ENCODE measurements around the gene PARK7.

PARK7 gene

GRCh38 chr1:8011016-8011415 is 49.5 kb downstream of the PARK7 start:
- DNase-seq = peak; percentile 28

- DNase-seq = no peak
Observed at GRCh38 chr1:8011923-8012858, 50.7 kb downstream of the PARK7 start.

- no peak for DNase-seq
Observed at GRCh38 chr1:8012955-8013354, 51.4 kb downstream of the PARK7 start.

DNA sequence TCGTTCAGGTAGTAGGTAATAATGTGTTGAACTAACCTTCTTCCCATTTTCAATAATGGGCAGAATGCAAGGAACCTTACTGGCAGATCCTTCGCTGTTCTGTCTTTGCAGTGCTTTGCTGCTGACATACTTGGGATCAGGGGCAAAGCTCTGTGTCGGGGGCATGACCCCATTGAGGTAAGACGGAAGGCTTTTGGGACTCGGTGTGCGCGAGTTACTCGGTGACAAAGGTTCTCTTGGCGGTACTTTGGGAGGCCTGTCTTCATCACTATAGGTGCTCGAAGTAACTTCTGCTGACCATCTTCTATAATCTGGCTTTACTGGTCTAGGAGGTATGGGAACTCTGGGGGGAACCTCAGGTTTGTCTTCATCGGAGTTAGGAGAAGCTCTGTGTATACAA is 51.9 kb downstream of the PARK7 start:
- no peak for DNase-seq

DNA sequence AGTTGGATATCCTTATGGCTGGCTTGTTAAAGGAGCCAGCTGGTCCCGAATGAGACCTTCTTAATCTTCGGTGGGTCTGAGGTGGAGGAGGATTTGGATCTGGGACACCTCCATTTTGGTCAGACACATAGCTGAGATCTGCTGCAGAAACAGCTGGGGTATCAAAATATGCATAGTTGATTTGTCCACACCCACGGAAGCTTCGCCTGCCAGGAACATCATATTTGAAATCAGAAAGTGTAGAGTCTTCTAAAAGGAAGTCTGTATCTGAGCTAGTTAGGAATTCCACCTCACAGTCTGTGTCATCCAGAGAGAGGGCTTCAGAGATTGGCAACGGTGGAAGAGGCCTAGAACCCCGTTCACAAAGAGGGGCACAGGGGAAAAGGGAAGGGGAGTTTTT is 52.3 kb downstream of the PARK7 start:
- no peak for DNase-seq

DNA sequence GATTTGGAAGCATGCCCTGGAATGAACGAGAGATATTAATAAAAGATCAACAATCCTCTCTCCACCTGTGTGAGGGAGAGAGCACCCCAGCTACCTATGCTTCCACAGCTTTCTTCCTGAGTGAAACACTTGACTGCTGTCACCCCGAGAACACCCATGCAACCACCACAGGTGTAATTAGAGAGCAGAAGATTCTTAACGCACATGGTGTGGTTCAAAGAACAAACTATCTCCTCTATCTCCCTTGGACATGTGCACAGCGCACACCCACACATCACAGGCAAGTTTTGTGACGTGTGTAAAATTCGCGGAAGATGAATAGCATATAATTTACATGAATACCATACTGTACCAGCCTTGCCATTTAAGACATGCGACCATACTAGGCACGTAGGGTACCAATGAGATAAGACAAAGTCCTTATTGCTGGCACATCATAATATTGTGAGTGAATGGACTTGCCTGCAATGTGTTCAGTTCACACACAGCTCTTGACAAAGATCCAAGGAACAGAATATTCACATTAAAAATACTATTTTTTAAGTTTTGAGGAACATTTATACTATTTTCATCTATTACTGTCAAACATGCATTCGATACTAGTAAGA is 53.0 kb downstream of the PARK7 start:
- no peak for DNase-seq

DNA sequence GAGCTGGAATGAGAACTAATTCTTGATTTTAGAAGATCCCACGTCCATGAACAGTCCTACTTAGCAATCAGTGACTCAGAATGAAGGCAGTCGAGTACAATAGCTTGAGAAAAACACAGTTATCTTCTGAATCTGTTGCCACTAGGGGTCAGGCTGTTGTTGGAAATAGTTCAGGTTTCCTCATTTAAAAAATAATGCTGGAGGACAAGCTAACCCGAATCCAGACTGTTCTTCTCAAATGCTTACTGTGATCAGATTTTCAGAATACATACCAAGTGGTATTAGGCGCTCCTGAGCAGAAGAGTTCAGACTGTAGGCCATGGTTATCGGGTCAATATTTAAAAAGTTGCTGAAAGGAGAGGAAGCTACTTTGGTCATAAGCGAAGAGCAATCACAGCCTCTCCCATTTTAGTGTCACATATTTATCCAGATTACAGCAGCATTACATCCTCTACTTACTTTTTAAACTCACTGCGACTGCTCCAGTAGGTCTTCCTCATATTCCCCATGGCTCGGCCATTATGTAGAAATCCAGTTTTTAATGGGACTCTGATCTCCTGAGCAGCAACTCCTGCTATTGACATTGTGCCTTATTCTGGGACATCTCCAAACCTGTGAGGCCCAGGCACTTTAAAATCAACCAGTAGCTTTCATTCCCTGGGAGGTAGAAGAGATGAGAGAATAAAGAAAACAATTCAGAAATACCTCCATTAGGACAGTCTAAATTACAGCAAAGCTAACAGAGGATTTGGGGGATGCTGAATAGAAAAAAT is 53.7 kb downstream of the PARK7 start:
- peak; percentile 53 for DNase-seq

GRCh38 chr1:8015809-8016165 is 54.3 kb downstream of the PARK7 start:
- DNase-seq = no peak

- no peak for DNase-seq
Observed at GRCh38 chr1:8016210-8016894, 54.8 kb downstream of the PARK7 start.

- no peak for DNase-seq
Observed at GRCh38 chr1:8016895-8017241, 55.4 kb downstream of the PARK7 start.

DNA sequence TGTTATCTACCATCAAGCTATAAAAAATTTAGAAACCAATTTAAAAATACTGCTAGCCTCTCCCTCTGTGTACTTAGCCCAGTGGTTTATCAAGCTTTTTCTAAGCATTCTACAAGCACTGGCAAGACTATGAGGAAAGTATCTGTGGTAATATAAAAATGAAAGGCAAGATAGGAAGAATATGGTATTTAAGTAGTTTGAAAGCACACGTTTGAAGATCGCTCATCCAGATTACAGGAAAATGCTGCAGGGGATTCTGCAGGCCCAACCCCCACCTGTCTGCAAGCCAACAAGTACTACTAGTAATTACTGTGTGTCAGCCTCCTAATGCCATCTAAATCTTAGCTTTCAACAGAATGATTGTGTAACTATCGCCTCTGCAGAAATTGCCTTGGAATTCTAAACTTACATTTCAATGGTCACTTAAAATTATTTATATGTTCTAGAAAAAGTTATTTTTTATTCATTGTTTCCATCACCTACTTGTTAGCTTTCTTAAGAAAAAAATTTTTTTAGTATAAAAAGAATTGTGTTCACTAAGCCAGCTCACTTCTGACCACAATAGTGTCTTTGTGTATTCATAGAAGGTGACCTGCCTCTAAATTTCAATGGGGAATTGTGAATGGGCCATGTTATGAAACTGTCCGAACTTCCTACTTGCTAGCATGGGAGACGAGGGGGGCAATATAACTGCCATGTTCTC is 56.1 kb downstream of the PARK7 start:
- DNase-seq = no peak

GRCh38 chr1:8018492-8019228 is 57.1 kb downstream of the PARK7 start:
- no peak for DNase-seq

DNA sequence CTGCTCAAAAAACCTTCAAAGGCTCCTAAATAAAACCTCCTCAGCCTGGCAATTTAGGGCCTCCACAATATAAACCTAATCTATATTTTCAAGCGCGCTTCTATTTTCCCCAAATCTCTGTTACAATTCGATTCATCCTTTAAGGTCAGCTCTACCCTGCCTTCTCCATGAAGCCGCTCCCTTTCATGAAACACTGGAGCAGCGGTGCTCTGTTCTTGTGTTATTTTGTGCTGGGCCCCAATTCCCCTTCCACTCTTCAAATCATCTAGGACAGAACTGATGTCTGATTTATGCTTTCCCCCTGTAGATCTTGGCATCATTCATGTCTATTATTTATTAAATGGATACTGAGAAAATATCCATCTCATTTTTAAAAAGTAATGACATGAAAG is 57.7 kb downstream of the PARK7 start:
- DNase-seq = no peak

DNA sequence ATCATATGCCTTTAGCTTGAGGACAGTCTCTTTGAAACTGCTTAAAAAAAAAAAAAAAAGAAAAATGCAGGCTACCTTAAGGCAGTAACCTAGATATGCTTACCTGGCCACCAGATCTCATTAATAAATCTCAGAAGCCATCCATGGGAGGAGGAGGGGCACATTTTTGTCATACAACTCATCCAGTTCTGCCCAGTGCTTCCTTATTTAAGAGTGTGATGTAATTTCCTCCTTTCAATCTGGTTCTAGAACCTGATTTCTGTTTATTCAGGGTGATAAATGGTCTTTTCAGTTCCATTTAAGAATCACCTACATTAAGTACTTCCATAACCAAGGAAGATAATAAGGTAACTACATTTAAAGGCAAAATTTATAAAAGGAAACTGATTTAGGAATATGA is 58.5 kb downstream of the PARK7 start:
- DNase-seq = no peak

GRCh38 chr1:8021676-8022266 is 60.3 kb downstream of the PARK7 start:
- no peak for DNase-seq

- DNase-seq = no peak
Observed at GRCh38 chr1:8022395-8023286, 61.1 kb downstream of the PARK7 start.

DNA sequence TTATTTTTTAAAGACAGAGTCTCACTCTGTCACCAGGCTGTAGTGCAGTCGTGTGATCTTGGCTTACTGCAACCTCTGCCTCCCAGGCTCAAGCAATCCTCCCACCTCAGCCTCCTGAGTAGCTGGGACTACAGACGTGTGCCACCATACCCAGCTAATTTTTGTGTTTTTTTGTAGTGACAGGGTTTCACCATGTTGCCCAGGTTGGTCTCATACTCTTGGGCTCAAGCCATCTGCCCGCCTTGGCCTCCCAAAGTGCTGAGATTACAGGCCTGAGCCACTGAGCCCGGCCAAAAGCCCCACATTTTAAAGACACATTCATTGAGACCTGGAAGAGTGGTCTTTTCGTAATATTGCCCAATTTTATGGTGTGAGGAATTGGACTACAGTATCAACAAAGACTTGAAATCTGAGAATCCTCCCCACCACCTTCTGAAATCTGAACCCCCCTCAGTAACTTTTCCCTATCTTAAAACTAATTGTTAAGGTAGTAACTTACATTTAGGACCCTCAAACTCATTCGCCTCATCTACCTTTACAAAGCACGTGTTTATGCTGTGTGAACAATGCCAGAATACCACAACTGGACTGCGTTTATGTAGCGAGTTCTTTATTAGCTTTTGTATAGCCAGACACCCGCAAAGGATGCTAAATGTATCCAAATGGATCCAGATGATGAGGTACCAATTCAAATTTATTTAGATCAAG is 61.9 kb downstream of the PARK7 start:
- no peak for DNase-seq

DNA sequence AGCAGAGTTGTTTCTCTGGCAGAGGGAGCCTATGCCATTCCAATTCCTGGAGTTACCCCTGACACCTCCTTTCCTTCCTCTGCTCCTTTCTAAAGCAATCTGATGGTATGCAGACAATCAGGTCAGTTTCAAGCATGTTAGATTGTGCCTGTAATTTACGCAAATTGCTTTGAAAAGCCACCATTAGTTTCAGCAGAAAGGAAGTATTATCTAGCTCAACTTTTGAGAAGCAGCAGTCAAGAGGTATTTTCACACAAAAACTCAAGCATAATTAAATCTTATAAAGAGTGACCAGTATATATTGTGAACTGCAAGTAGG is 62.4 kb downstream of the PARK7 start:
- no peak for DNase-seq

GRCh38 chr1:8024329-8024728 is 62.8 kb downstream of the PARK7 start:
- no peak for DNase-seq
